Ovary (tissue), 9 donors: ENCODE measurements around the gene SLC35A3. TPM values are rescaled to one million over a fixed set of nuclear protein-coding genes. Genes with fewer than 3 reads are reported as not detected.

Source experiments
- DNase-seq, 5 donors: peaks; one replicate each; pipeline ENCODE4 v3.0.0-alpha.2; 2019 to 2020
- H3K27ac ChIP-seq, 2 donors: fragments of 200-600 bp; one replicate each; pipeline versions ENCODE4 v1.5.1 to v1.8.0; 2019 to 2022
- H3K27me3 ChIP-seq: fragments of 200-600 bp; one replicate; pipeline ENCODE4 v1.8.0; 2022
- H3K36me3 ChIP-seq: fragments of 200-600 bp; sonication (generic); one replicate; pipeline ENCODE4 v1.5.1; 2019
- H3K4me1 ChIP-seq: one replicate; pipeline ENCODE4 v1.8.1; 2013; ENCODE audit warnings: mild to moderate bottlenecking, moderate library complexity; ENCODE audit not compliant: insufficient read depth
- H3K4me3 ChIP-seq: fragments of 200-600 bp; sonication (generic); one replicate; pipeline ENCODE4 v1.5.1; 2017
- H3K9me3 ChIP-seq, 2 donors: fragments of 200-600 bp in 1 of 2; sonication (generic) in 1 of 2; one replicate each; pipeline versions ENCODE4 v1.5.1 to v1.8.1; 2013 to 2019; ENCODE audit warnings: mild to moderate bottlenecking in 1 of 2, moderate library complexity in 1 of 2
- CTCF ChIP-seq, 3 donors: fragments of 450-650 bp in 2 of 3; fragments of 200-600 bp in 1 of 3; IDR thresholded peaks; one replicate each; pipeline versions ENCODE4 v1.5.1 to v1.8.0; 2016 to 2022; ENCODE audit warnings: antibody characterized with exemption in 3 of 3, mild to moderate bottlenecking in 1 of 3
- EP300 ChIP-seq: sonication (generic); formaldehyde crosslinking; IDR thresholded peaks from one replicate; pipeline ENCODE4 v1.6.1; 2017; ENCODE audit warnings: antibody characterized with exemption
- POLR2A ChIP-seq: fragments of 450-650 bp; IDR thresholded peaks from one replicate; pipeline ENCODE4 v1.6.1; 2017; ENCODE audit warnings: antibody characterized with exemption, mild to moderate bottlenecking, moderate library complexity
- WGBS, 3 donors: extraction: QIAGEN DNeasy Blood & Tissue Kit in 1 of 3; methylation state at CpG; one replicate each; pipeline versions ENCODE4 v1.1.5 to v1.1.7; 2013 to 2017; 5-methylcytosine and 5-hydroxymethylcytosine counted together
- intact Hi-C, 4 donors: fragments of 100-400 bp; cut with DNase I; formaldehyde crosslinking; loops; one replicate each; pipeline versions ENCODE4 v1.11.0 to v1.15.1; 2022 to 2023
- polyA plus RNA-seq, 2 donors: library from polyadenylated mRNA; stranded (reverse); fragments of 200-250 nt in 1 of 2; fragments of 350-450 nt in 1 of 2; fragmentation: Illumina TruSeq in 1 of 2; extraction: RNeasy Lipid Tissue Mini Kit (QIAGEN cat#74804) in 1 of 2; gene quantifications; one replicate each; pipeline ENCODE4 v1.2.3, GENCODE V29; 2013 to 2014
- total RNA-seq, 7 donors: library from RNA; depleted of rRNA in 2 of 7; stranded (reverse); fragments of >200 nt in 2 of 7; fragmentation: NEBNext Ultra II Directional in 3 of 7; extraction: Animal tissue kit (Norgen Biotek cat#: 25700) in 3 of 7; gene quantifications; one replicate each; pipeline versions ENCODE4 v1.1.0 to v1.2.4, GENCODE V29; 2016 to 2023
- donor health status: DM: no; HTN: no; CAD: no; lungs with moderate emphysema.
- donor health status: DM: no; HTN: no; CAD: no.
- donor health status: Bipolar disorder and iron deficiency.
- donor health status: DM: yes; HTN: yes; CAD: no.
- donor health status: DM: no; HTN: no; CAD: no.
- donor health status: DM: yes; HTN: yes; CAD: no.

Gene SLC35A3
- total and polyA plus RNA-seq, 9 donors = 7.7 to 22.8 (median 14.3) TPM

GRCh38 chr1:99978218-99978617 lies 8.4 kb downstream of the SLC35A3 start:
- TF ChIP-seq POLR2A (no peak), EP300 (no peak), CTCF (IDR thresholded peaks at IDR 0.05) (no peak)
- Histone ChIP-seq H3K27me3 (no peaks in the 10 kb centered on the region), H3K4me3 (no peak overlapping the region), H3K4me1 (no peaks in the 10 kb centered on the region), H3K27ac (no peak overlapping the region), H3K36me3 (no peaks in the 10 kb centered on the region), H3K9me3 (no peaks in the 10 kb centered on the region)
- WGBS, 3 donors = 70 to 90% (median 89%) methylated on average over 2 of the region's 2 CpGs
- intact Hi-C loops = no loop called here
- no peak for DNase-seq

- intact Hi-C loops = no loop called here
- H3K4me1 ChIP-seq = no peaks in the 10 kb centered on the region
- no peaks in the 10 kb centered on the region for H3K36me3 ChIP-seq
- H3K27me3 ChIP-seq = no peaks in the 10 kb centered on the region
- H3K9me3 ChIP-seq = no peaks in the 10 kb centered on the region
- no peak for DNase-seq
- TF ChIP-seq EP300 (no peak), POLR2A (no peak), CTCF (IDR thresholded peaks at IDR 0.05) (no peak)
- no peak overlapping the region for H3K4me3 ChIP-seq
- no peak overlapping the region for H3K27ac ChIP-seq
Measured at GRCh38 chr1:99979091-99979490, 9.3 kb downstream of the SLC35A3 start.

GRCh38 chr1:99980928-99981327 lies 11.1 kb downstream of the SLC35A3 start:
- Histone ChIP-seq H3K27ac (no peak overlapping the region), H3K4me3 (no peak overlapping the region), H3K9me3 (no peaks in the 10 kb centered on the region), H3K4me1 (no peaks in the 10 kb centered on the region), H3K27me3 (no peaks in the 10 kb centered on the region), H3K36me3 (no peaks in the 10 kb centered on the region)
- intact Hi-C loops = no loop called here
- TF ChIP-seq POLR2A (no peak), EP300 (no peak), CTCF (IDR thresholded peaks at IDR 0.05) (no peak)
- DNase-seq = no peak

- no peaks in the 10 kb centered on the region for H3K4me1 ChIP-seq
- H3K4me3 ChIP-seq = no peak overlapping the region
- no peaks in the 10 kb centered on the region for H3K9me3 ChIP-seq
- intact Hi-C loops = no loop called here
- H3K36me3 ChIP-seq = no peaks in the 10 kb centered on the region
- 62 to 66% (median 65%) methylated on average over 2 of the region's 2 CpGs for WGBS, 3 donors
- TF ChIP-seq EP300 (no peak), POLR2A (no peak), CTCF (IDR thresholded peaks at IDR 0.05) (no peak)
- no peak overlapping the region for H3K27ac ChIP-seq
- no peaks in the 10 kb centered on the region for H3K27me3 ChIP-seq
- no peak for DNase-seq
Measured at GRCh38 chr1:99986656-99987225, 16.9 kb downstream of the SLC35A3 start.
